HG03095 (cell line): ENCODE results near the gene SZT2.
"Not testable (repeated sequence)": the region's sequence is repeated elsewhere in the genome, so short reads cannot be mapped to it uniquely, and the experiment has no call there.

ENCODE experiments used
- ATAC-seq: cut with Tn5 transposase; IDR thresholded peaks from one replicate; pipeline ENCODE4 v1.9.1; 2021; ENCODE audit warnings: moderate library complexity; ENCODE audit not compliant: unreplicated experiment

SZT2 gene

GRCh38 chr1:43386676-43387075 is 3.0 kb upstream of the SZT2 start:
- ATAC-seq: no peak

GRCh38 chr1:43387976-43388599 is 1.6 kb upstream of the SZT2 start:
- ATAC-seq: no peak

- ATAC-seq: no peak
Measured at GRCh38 chr1:43388613-43389012, 1.1 kb upstream of the SZT2 start.

- ATAC-seq: no peak
Measured at GRCh38 chr1:43392702-43393101, 3.0 kb downstream of the SZT2 start.

GRCh38 chr1:43395523-43395922 is 5.8 kb downstream of the SZT2 start:
- ATAC-seq: no peak

GRCh38 chr1:43396059-43396458 is 6.4 kb downstream of the SZT2 start:
- no peak for ATAC-seq

GRCh38 chr1:43398227-43398626 is 8.5 kb downstream of the SZT2 start:
- no peak for ATAC-seq

- not testable (repeated sequence) for ATAC-seq
Measured at GRCh38 chr1:43400441-43400840, 10.7 kb downstream of the SZT2 start.

- no peak for ATAC-seq
Measured at GRCh38 chr1:43402089-43402865, 12.6 kb downstream of the SZT2 start.

- ATAC-seq: no peak
Measured at GRCh38 chr1:43404353-43404752, 14.7 kb downstream of the SZT2 start.

- no peak for ATAC-seq
Measured at GRCh38 chr1:43405219-43405875, 15.6 kb downstream of the SZT2 start.

GRCh38 chr1:43405876-43406234 is 16.2 kb downstream of the SZT2 start:
- no peak for ATAC-seq

- ATAC-seq: no peak
Measured at GRCh38 chr1:43410571-43410970, 20.9 kb downstream of the SZT2 start.

- ATAC-seq: not testable (repeated sequence)
Measured at GRCh38 chr1:43413426-43413825, 23.7 kb downstream of the SZT2 start.

- no peak for ATAC-seq
Measured at GRCh38 chr1:43414634-43415223, 25.0 kb downstream of the SZT2 start.

GRCh38 chr1:43415901-43416300 is 26.2 kb downstream of the SZT2 start:
- ATAC-seq: no peak

- ATAC-seq: no peak
Measured at GRCh38 chr1:43418858-43419257, 29.2 kb downstream of the SZT2 start.

- ATAC-seq: no peak
Measured at GRCh38 chr1:43419627-43420425, 30.1 kb downstream of the SZT2 start.

GRCh38 chr1:43420874-43421273 is 31.2 kb downstream of the SZT2 start:
- ATAC-seq: no peak

GRCh38 chr1:43421396-43421795 is 31.7 kb downstream of the SZT2 start:
- no peak for ATAC-seq
